ENCODE data around the gene ZCCHC2. TPM values are rescaled to one million over a fixed set of nuclear protein-coding genes. Genes with fewer than 3 reads are reported as not detected.
A peak's percentile ranks its signal among the peaks of the same experiment; 100 is the strongest.

The ZCCHC2 gene
- total RNA-seq, 4 donors from 2014 or later = 9.3 to 15.3 (median 11.3) TPM

DNA sequence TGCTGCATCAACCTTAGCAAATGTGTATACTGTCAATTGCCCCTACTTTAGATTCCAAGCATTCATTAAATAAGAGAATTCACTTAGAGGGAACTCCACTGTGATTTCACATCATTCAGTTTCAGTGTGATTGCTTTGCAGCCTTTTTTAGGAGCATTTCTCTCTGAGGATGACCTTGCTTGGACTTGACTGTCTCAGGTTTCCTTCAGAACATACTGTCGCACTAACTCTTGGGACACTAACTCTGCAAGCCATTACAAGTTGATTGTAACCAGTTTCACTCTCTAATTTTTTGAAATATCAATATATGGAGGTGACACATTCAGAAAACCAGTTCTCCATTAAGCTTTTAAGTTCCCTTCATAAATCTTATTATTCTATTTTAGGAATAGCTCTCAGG is 6.6 kb upstream of the ZCCHC2 start:
- Histone ChIP-seq H3K4me1 (peaks cover 0 to 22% (median 0%) of the 10 kb centered on the region in 3 donors), H3K27ac (no peak overlapping the region), H3K4me3 (no peak overlapping the region), H3K9me3 (peaks cover 0 to 32% (median 12%) of the 10 kb centered on the region in 3 donors), H3K27me3 (no peaks in the 10 kb centered on the region), H3K36me3 (no peaks in the 10 kb centered on the region)
- intact Hi-C loops (cut with DNase I) = no loop called here
- DNase-seq = no peak
- WGBS, 2 donors = 33 to 69% methylated on average over 1 of the region's 1 CpG
- TF ChIP-seq, protein P1, sequence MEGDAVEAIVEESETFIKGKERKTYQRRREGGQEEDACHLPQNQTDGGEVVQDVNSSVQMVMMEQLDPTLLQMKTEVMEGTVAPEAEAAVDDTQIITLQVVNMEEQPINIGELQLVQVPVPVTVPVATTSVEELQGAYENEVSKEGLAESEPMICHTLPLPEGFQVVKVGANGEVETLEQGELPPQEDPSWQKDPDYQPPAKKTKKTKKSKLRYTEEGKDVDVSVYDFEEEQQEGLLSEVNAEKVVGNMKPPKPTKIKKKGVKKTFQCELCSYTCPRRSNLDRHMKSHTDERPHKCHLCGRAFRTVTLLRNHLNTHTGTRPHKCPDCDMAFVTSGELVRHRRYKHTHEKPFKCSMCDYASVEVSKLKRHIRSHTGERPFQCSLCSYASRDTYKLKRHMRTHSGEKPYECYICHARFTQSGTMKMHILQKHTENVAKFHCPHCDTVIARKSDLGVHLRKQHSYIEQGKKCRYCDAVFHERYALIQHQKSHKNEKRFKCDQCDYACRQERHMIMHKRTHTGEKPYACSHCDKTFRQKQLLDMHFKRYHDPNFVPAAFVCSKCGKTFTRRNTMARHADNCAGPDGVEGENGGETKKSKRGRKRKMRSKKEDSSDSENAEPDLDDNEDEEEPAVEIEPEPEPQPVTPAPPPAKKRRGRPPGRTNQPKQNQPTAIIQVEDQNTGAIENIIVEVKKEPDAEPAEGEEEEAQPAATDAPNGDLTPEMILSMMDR (IDR thresholded peaks at IDR 0.05) = no peak
- no peak for TF ChIP-seq POLR2A (IDR thresholded peaks at IDR 0.05)

- WGBS, 2 donors = 87 to 95% methylated on average over 6 to 9 of the region's 9 CpGs
- intact Hi-C loops (cut with DNase I) = no loop called here
- peaks cover 0 to 13% (median 12%) of the 10 kb centered on the region in 3 donors for H3K9me3 ChIP-seq
- H3K36me3 ChIP-seq = no peaks in the 10 kb centered on the region
- H3K4me1 ChIP-seq = peaks cover 0 to 31% (median 2%) of the 10 kb centered on the region in 3 donors
- H3K4me3 ChIP-seq = no peak overlapping the region
- no peaks in the 10 kb centered on the region for H3K27me3 ChIP-seq
- H3K27ac ChIP-seq = no peak overlapping the region
- DNase-seq = no peak
- TF ChIP-seq, protein P1 (IDR thresholded peaks at IDR 0.05) = no peak
- no peak for TF ChIP-seq POLR2A (IDR thresholded peaks at IDR 0.05)
These were observed 4.1 kb upstream of the ZCCHC2 start for GRCh38 chr18:62518460-62519375.

DNA sequence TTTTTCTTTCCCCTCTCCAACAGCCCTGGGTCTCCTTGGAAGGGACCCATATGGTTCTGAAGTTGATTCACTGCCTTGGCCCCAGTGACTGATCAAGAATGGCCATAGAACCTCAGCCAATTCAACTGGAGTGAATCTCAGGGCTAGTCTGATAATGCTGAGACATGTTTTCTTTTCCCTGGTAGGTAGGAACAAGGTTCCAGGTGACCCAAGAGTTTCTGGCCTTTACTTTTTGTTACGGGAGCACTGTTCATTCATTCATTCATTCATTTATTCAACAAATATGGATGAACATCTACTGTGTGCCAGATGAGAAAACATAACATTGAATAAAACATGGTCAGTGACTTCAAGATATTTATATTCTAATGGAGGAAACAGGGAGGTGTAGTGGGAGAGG is 3.1 kb upstream of the ZCCHC2 start:
- H3K4me3 ChIP-seq = no peak overlapping the region
- no peaks in the 10 kb centered on the region for H3K36me3 ChIP-seq
- H3K4me1 ChIP-seq = peaks cover 0 to 32% (median 2%) of the 10 kb centered on the region in 3 donors
- H3K27me3 ChIP-seq = no peaks in the 10 kb centered on the region
- WGBS, 2 donors = 67 to 88% methylated on average over 1 of the region's 1 CpG
- H3K9me3 ChIP-seq = peaks cover 0 to 6% (median 2%) of the 10 kb centered on the region in 3 donors
- TF ChIP-seq, protein P1 (IDR thresholded peaks at IDR 0.05) = no peak
- TF ChIP-seq POLR2A (IDR thresholded peaks at IDR 0.05) = no peak
- DNase-seq = no peak
- intact Hi-C loops (cut with DNase I) = no loop called here
- H3K27ac ChIP-seq = no peak overlapping the region

DNA sequence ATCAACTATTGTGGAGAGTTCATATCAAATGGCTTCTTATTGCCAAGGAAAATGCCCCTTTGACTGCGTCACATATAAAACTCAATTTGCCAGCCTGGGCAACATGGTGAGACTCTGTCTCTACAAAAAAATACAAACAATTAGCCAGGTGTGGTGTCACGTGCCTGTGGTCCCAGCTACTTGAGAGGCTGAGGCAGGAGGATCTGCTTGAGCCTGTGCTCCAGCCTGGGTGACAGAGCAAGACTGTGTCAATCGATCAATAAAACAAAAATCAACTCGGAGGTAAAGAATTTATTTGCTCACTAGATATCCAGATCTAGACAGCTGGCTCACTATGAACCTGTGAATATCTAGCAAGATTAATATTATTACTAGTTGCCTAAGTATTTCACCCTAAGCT is 1.7 kb upstream of the ZCCHC2 start:
- no peak for TF ChIP-seq POLR2A (IDR thresholded peaks at IDR 0.05)
- TF ChIP-seq, protein P1 (IDR thresholded peaks at IDR 0.05) = no peak
- Histone ChIP-seq H3K36me3 (no peaks in the 10 kb centered on the region), H3K9me3 (no peaks in the 10 kb centered on the region), H3K4me1 (peaks cover 8 to 40% (median 13%) of the 10 kb centered on the region in 3 donors), H3K27me3 (no peaks in the 10 kb centered on the region), H3K27ac (no peak overlapping the region), H3K4me3 (no peak overlapping the region)
- no peak for DNase-seq
- intact Hi-C loops (cut with DNase I) = no loop called here
- 80% methylated on average over 3 to 4 of the region's 4 CpGs for WGBS, 2 donors

DNA sequence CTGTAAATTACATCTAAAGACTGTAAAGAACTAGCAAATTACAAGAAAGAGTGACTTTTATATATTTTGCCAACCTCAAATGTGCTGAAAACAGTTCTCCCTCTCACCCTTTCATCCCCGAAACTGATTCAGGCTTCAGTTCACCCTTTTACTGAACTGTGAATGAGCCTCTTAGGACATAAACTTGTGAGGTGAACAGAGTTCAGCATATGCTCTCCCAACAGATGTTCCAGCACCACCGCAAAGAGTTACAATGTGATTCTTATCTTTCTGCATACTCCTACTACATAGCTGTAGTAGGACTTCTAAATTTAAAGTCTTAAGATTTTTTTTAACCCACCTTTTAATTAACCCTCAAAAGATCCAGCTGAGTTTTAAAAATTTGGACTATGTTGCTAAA is 1.2 kb upstream of the ZCCHC2 start:
- H3K36me3 ChIP-seq = no peaks in the 10 kb centered on the region
- H3K4me1 ChIP-seq = peaks cover 8 to 36% (median 13%) of the 10 kb centered on the region in 3 donors
- H3K27ac ChIP-seq = peak overlapping the region in 1 of 4 donors; percentile 99
- H3K9me3 ChIP-seq = no peaks in the 10 kb centered on the region
- DNase-seq = no peak
- no peaks in the 10 kb centered on the region for H3K27me3 ChIP-seq
- TF ChIP-seq, protein P1 (IDR thresholded peaks at IDR 0.05) = no peak
- no peak for TF ChIP-seq POLR2A (IDR thresholded peaks at IDR 0.05)
- H3K4me3 ChIP-seq = peak overlapping the region; percentile 90 to 97 (median 94)
- WGBS, 2 donors = 55 to 59% methylated on average over 2 of the region's 2 CpGs
- intact Hi-C loops (cut with DNase I) = no loop called here

Measured in esophagus squamous epithelium (tissue), 5 donors.